BJ (cell line): ENCODE measurements around the gene DPP6. TPM values are rescaled to one million over a fixed set of nuclear protein-coding genes. Genes with fewer than 3 reads are reported as not detected.

Experiments used
- CTCF ChIA-PET: fragments of 350-600 bp; formaldehyde crosslinking; extraction: SDS; loops from one replicate; lab custom pipeline; 2021; ENCODE audit warnings: antibody characterized with exemption, inconsistent platforms; lab: Yijun Ruan, JAX
- POLR2A ChIA-PET: fragments of 300-600 bp; sonication (Branson Sonifier 250); formaldehyde crosslinking; extraction: SDS; loops from one replicate; lab custom pipeline; 2021; ENCODE audit warnings: antibody characterized with exemption; lab: Charles Lee
- DNase-seq: peaks from one replicate; pipeline ENCODE4 v3.0.0-alpha.2; 2011; ENCODE audit warnings: low read depth
- H3K27me3 ChIP-seq: 2 replicates; pipeline ENCODE4 v1.6.0; 2011; ENCODE audit warnings: low read length; ENCODE audit not compliant: control insufficient read depth, insufficient read depth
- H3K36me3 ChIP-seq: 2 replicates; pipeline ENCODE4 v1.5.1; 2011; ENCODE audit warnings: low read length; ENCODE audit not compliant: control insufficient read depth, insufficient read depth
- H3K4me3 ChIP-seq: 2 replicates; pipeline ENCODE4 v1.5.1; 2011; ENCODE audit warnings: low read depth, mild to moderate bottlenecking, control low read depth, low read length
- CTCF ChIP-seq: IDR thresholded peaks from 2 replicates; pipeline ENCODE4 v1.5.1; 2011; ENCODE audit warnings: low read depth, mild to moderate bottlenecking, control low read depth, inconsistent platforms, low read length, moderate library complexity; ENCODE audit not compliant: insufficient read depth
- polyA plus RNA-seq: library from polyadenylated mRNA; depleted of rRNA; stranded (reverse); fragments of >200 nt; gene quantifications from 2 replicates; pipeline ENCODE4 v1.2.3, GENCODE V29; 2011

Gene DPP6
- polyA plus RNA-seq, 1 experiment = not detected

- no peak for DNase-seq
- Histone ChIP-seq H3K27me3 (no peaks in the 10 kb centered on the region), H3K4me3 (no peak overlapping the region), H3K36me3 (no peaks in the 10 kb centered on the region)
- CTCF ChIA-PET = interaction anchor here (0.5 kb wide), 1 partner anchor 1369 kb away, joined by 3 read pairs; no protein-coding TSS in a partner anchor
- no peak for TF ChIP-seq CTCF
- POLR2A ChIA-PET = no interaction called here
Measured at GRCh38 chr7:154859747-154860620, 807.8 kb downstream of the DPP6 start.

GRCh38 chr7:154860621-154861375 is 808.6 kb downstream of the DPP6 start:
- ChIA-PET CTCF (no interaction called here), POLR2A (no interaction called here)
- Histone ChIP-seq H3K27me3 (no peaks in the 10 kb centered on the region), H3K36me3 (no peaks in the 10 kb centered on the region), H3K4me3 (no peak overlapping the region)
- TF ChIP-seq CTCF = no peak
- no peak for DNase-seq

- CTCF ChIA-PET = no interaction called here
- H3K27me3 ChIP-seq = no peaks in the 10 kb centered on the region
- no peak for DNase-seq
- no peak overlapping the region for H3K4me3 ChIP-seq
- no peaks in the 10 kb centered on the region for H3K36me3 ChIP-seq
- TF ChIP-seq CTCF = no peak
- POLR2A ChIA-PET = no interaction called here
Measured at GRCh38 chr7:154861589-154861988, 809.4 kb downstream of the DPP6 start.

GRCh38 chr7:154862153-154862791 is 810.1 kb downstream of the DPP6 start:
- no peaks in the 10 kb centered on the region for H3K27me3 ChIP-seq
- H3K4me3 ChIP-seq = no peak overlapping the region
- no peak for DNase-seq
- ChIA-PET CTCF (no interaction called here), POLR2A (no interaction called here)
- H3K36me3 ChIP-seq = no peaks in the 10 kb centered on the region
- no peak for TF ChIP-seq CTCF
